ENCODE data around the gene STX5. TPM values are rescaled to one million over a fixed set of nuclear protein-coding genes. Genes with fewer than 3 reads are reported as not detected.
A peak's percentile ranks its signal among the peaks of the same experiment; 100 is the strongest.

The STX5 gene
- polyA plus RNA-seq, 3 donors = 36.4 to 39.6 (median 38.5) TPM

- peak overlapping the region; percentile 99 for H3K9ac ChIP-seq (ENCODE audit: insufficient read depth, low read length, poor library complexity, severe bottlenecking)
- peak overlapping the region; percentile 100 for H3K4me3 Mint-ChIP-seq
- H4K20me1 ChIP-seq (ENCODE audit: insufficient read depth, low read length) = peaks cover 31% of the 10 kb centered on the region
- peak overlapping the region; percentile 95 for H2AFZ ChIP-seq (ENCODE audit: insufficient read depth, low read depth, low read length, poor library complexity, severe bottlenecking)
- 0% methylated on average over 16 of the region's 16 CpGs for WGBS (ENCODE audit: insufficient coverage)
- H3K4me1 Mint-ChIP-seq = peaks cover 37% of the 10 kb centered on the region
- peak; percentile 39 to 65 (median 55) for DNase-seq
- H3K36me3 Mint-ChIP-seq = peaks cover 30 to 33% of the 10 kb centered on the region in 2 donors
- H3K27me3 ChIP-seq (ENCODE audit: control insufficient read depth in 2 of 2, insufficient read depth in 2 of 2, low read length in 2 of 2) = no peaks in the 10 kb centered on the region
- TF ChIP-seq, protein P1, sequence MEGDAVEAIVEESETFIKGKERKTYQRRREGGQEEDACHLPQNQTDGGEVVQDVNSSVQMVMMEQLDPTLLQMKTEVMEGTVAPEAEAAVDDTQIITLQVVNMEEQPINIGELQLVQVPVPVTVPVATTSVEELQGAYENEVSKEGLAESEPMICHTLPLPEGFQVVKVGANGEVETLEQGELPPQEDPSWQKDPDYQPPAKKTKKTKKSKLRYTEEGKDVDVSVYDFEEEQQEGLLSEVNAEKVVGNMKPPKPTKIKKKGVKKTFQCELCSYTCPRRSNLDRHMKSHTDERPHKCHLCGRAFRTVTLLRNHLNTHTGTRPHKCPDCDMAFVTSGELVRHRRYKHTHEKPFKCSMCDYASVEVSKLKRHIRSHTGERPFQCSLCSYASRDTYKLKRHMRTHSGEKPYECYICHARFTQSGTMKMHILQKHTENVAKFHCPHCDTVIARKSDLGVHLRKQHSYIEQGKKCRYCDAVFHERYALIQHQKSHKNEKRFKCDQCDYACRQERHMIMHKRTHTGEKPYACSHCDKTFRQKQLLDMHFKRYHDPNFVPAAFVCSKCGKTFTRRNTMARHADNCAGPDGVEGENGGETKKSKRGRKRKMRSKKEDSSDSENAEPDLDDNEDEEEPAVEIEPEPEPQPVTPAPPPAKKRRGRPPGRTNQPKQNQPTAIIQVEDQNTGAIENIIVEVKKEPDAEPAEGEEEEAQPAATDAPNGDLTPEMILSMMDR (IDR thresholded peaks at IDR 0.05) = no peak
- H3K27ac Mint-ChIP-seq = peak overlapping the region; percentile 98 to 100 (median 99)
- H3K27ac ChIP-seq (ENCODE audit: low read depth in 1 of 2, low read length in 2 of 2) = peak overlapping the region; percentile 100
- peaks cover 31 to 41% of the 10 kb centered on the region in 2 donors for H3K4me1 ChIP-seq (ENCODE audit: control insufficient read depth in 1 of 2, insufficient read depth in 2 of 2, low read length in 2 of 2)
- peaks cover 55% of the 10 kb centered on the region for H3K79me2 ChIP-seq (ENCODE audit: insufficient read depth, low read length)
- peak overlapping the region; percentile 93 to 97 (median 95) for H3K4me3 ChIP-seq (replicated peaks in 1 of 3; ENCODE audit: low read depth in 2 of 3, low read length in 3 of 3)
- peaks cover 0 to 4% (median 3%) of the 10 kb centered on the region in 3 donors for H3K27me3 Mint-ChIP-seq (ENCODE audit: low read depth in 3 of 3)
- H3K9me3 ChIP-seq (replicated peaks in 1 of 2; ENCODE audit: control insufficient read depth in 1 of 2, insufficient read depth in 1 of 2, low read length in 2 of 2) = no peaks in the 10 kb centered on the region
- intact Hi-C loops (cut with micrococcal nuclease) = loop anchor here in 1 of 2 donors (2.0 kb wide), 1 partner anchor 40 kb away; no protein-coding TSS in a partner anchor
- H3K4me2 ChIP-seq (replicated peaks; ENCODE audit: extremely low read depth, low read length, poor library complexity, severe bottlenecking) = peak overlapping the region; percentile 92
- H3K9me3 Mint-ChIP-seq = peaks cover 0 to 3% (median 0%) of the 10 kb centered on the region in 7 donors
- peaks cover 26 to 28% of the 10 kb centered on the region in 2 donors for H3K36me3 ChIP-seq (replicated peaks in 1 of 2; ENCODE audit: control insufficient read depth in 1 of 2, insufficient read depth in 2 of 2, low read length in 2 of 2)
These were observed 48.5 kb upstream of the STX5 start for GRCh38 chr11:62880231-62880802.

GRCh38 chr11:62879235-62879978, 47.6 kb upstream of the STX5 start:
- Histone ChIP-seq H3K27ac (ENCODE audit: low read depth in 1 of 2, low read length in 2 of 2) (peak overlapping the region; percentile 100), H4K20me1 (ENCODE audit: insufficient read depth, low read length) (peaks cover 22% of the 10 kb centered on the region), H3K27me3 (ENCODE audit: control insufficient read depth in 2 of 2, insufficient read depth in 2 of 2, low read length in 2 of 2) (no peaks in the 10 kb centered on the region), H3K4me3 (replicated peaks in 1 of 3; ENCODE audit: low read depth in 2 of 3, low read length in 3 of 3) (peak overlapping the region in 1 of 3 experiments; percentile 97), H3K9ac (ENCODE audit: insufficient read depth, low read length, poor library complexity, severe bottlenecking) (peak overlapping the region; percentile 99), H3K4me1 (ENCODE audit: control insufficient read depth in 1 of 2, insufficient read depth in 2 of 2, low read length in 2 of 2) (peaks cover 31 to 41% of the 10 kb centered on the region in 2 donors), H3K4me2 (replicated peaks; ENCODE audit: extremely low read depth, low read length, poor library complexity, severe bottlenecking) (peak overlapping the region; percentile 92), H3K36me3 (replicated peaks in 1 of 2; ENCODE audit: control insufficient read depth in 1 of 2, insufficient read depth in 2 of 2, low read length in 2 of 2) (peaks cover 17 to 19% of the 10 kb centered on the region in 2 donors), H2AFZ (ENCODE audit: insufficient read depth, low read depth, low read length, poor library complexity, severe bottlenecking) (peak overlapping the region; percentile 95), H3K79me2 (ENCODE audit: insufficient read depth, low read length) (peaks cover 46% of the 10 kb centered on the region), H3K9me3 (replicated peaks in 1 of 2; ENCODE audit: control insufficient read depth in 1 of 2, insufficient read depth in 1 of 2, low read length in 2 of 2) (no peaks in the 10 kb centered on the region)
- H3K27me3 Mint-ChIP-seq (ENCODE audit: low read depth in 3 of 3) = peaks cover 0 to 4% (median 3%) of the 10 kb centered on the region in 3 donors
- peak overlapping the region in 1 of 2 donors; percentile 43 for H3K4me3 Mint-ChIP-seq
- TF ChIP-seq, protein P1 (IDR thresholded peaks at IDR 0.05) = no peak
- H3K4me1 Mint-ChIP-seq = peaks cover 37% of the 10 kb centered on the region
- peaks cover 23 to 24% of the 10 kb centered on the region in 2 donors for H3K36me3 Mint-ChIP-seq
- peak overlapping the region; percentile 54 to 100 (median 99) for H3K27ac Mint-ChIP-seq
- intact Hi-C loops (cut with micrococcal nuclease) = no loop called here
- 91% methylated on average over 3 of the region's 7 CpGs for WGBS (ENCODE audit: insufficient coverage)
- no peak for DNase-seq
- H3K9me3 Mint-ChIP-seq = peaks cover 0 to 3% (median 0%) of the 10 kb centered on the region in 7 donors

All from CD14-positive monocyte (primary cell).